Measurements from ENCODE around the gene ZNF625. TPM values are rescaled to one million over a fixed set of nuclear protein-coding genes. Genes with fewer than 3 reads are reported as not detected.

The ZNF625 gene
- polyA plus RNA-seq, 1 donor (not counting 4 experiments of a cell fraction or from before 2014, with no cell fraction given): 2.5 TPM

GRCh38 chr19:12117201-12117970 is 39.1 kb downstream of the ZNF625 start:
- H3K4me2 ChIP-seq (ENCODE audit: control insufficient read depth, extremely low read depth, insufficient read depth, low read depth, low read length): no peak overlapping the region
- no peaks in the 10 kb centered on the region for H3K9me3 ChIP-seq (ENCODE audit: control insufficient read depth, low read depth, low read length)
- H3K27me3 ChIP-seq (ENCODE audit: control insufficient read depth, extremely low read depth, insufficient read depth, low read length): no peaks in the 10 kb centered on the region
- DNase-seq (ENCODE audit: low read depth, low spot score): no peak
- H3K79me2 ChIP-seq (ENCODE audit: control insufficient read depth, insufficient read depth, low read length): no peaks in the 10 kb centered on the region
- H4K20me1 ChIP-seq (ENCODE audit: control insufficient read depth, extremely low read depth, insufficient read depth, low read length): no peaks in the 10 kb centered on the region
- no peaks in the 10 kb centered on the region for H3K36me3 ChIP-seq (ENCODE audit: control insufficient read depth in 2 of 2, extremely low read depth in 1 of 2, insufficient read depth in 2 of 2, low read length in 2 of 2)
- H3K9me1 ChIP-seq (ENCODE audit: control insufficient read depth, extremely low read depth, insufficient read depth, low read length): no peaks in the 10 kb centered on the region
- no peak for FAIRE-seq
- dilution Hi-C loops (cut with MboI; ENCODE audit: extremely low pct_ligation_motif_present, low sequenced_read_pairs): no loop called here
- no peak overlapping the region for H3K4me3 ChIP-seq (ENCODE audit: control insufficient read depth in 2 of 3, extremely low read depth in 1 of 3, insufficient read depth in 2 of 3, low read depth in 1 of 3, low read length in 3 of 3)
- H3K4me1 ChIP-seq (ENCODE audit: control insufficient read depth, extremely low read depth, insufficient read depth, low read length): no peaks in the 10 kb centered on the region
- H3K9ac ChIP-seq (ENCODE audit: control insufficient read depth, extremely low read depth, insufficient read depth, low read length): no peak overlapping the region
- no peak overlapping the region for H3K27ac ChIP-seq (ENCODE audit: control insufficient read depth, insufficient read depth, low read length)
- H2AFZ ChIP-seq (ENCODE audit: control insufficient read depth, low read length): no peak overlapping the region
- TF ChIP-seq CTCF (optimal IDR thresholded peaks at IDR 0.05 in 1 of 3, IDR thresholded peaks at IDR 0.05 in 1 of 3, conservative IDR thresholded peaks at IDR 0.05 in 1 of 3; ENCODE audit: extremely low read depth in 1 of 3, insufficient read depth in 2 of 3, low read length in 3 of 3) (no peak), EZH2 (IDR thresholded peaks at IDR 0.05; ENCODE audit: low read length) (no peak)

GRCh38 chr19:12113121-12113520 is 43.4 kb downstream of the ZNF625 start:
- dilution Hi-C loops (cut with MboI; ENCODE audit: extremely low pct_ligation_motif_present, low sequenced_read_pairs): no loop called here
- Histone ChIP-seq H3K4me2 (ENCODE audit: control insufficient read depth, extremely low read depth, insufficient read depth, low read depth, low read length) (no peak overlapping the region), H3K27me3 (ENCODE audit: control insufficient read depth, extremely low read depth, insufficient read depth, low read length) (no peaks in the 10 kb centered on the region), H3K79me2 (ENCODE audit: control insufficient read depth, insufficient read depth, low read length) (no peaks in the 10 kb centered on the region), H3K9me3 (ENCODE audit: control insufficient read depth, low read depth, low read length) (no peaks in the 10 kb centered on the region), H3K36me3 (ENCODE audit: control insufficient read depth in 2 of 2, extremely low read depth in 1 of 2, insufficient read depth in 2 of 2, low read length in 2 of 2) (no peaks in the 10 kb centered on the region), H3K9me1 (ENCODE audit: control insufficient read depth, extremely low read depth, insufficient read depth, low read length) (no peaks in the 10 kb centered on the region), H3K4me3 (ENCODE audit: control insufficient read depth in 2 of 3, extremely low read depth in 1 of 3, insufficient read depth in 2 of 3, low read depth in 1 of 3, low read length in 3 of 3) (no peak overlapping the region), H4K20me1 (ENCODE audit: control insufficient read depth, extremely low read depth, insufficient read depth, low read length) (no peaks in the 10 kb centered on the region), H3K9ac (ENCODE audit: control insufficient read depth, extremely low read depth, insufficient read depth, low read length) (no peak overlapping the region), H3K27ac (ENCODE audit: control insufficient read depth, insufficient read depth, low read length) (no peak overlapping the region), H2AFZ (ENCODE audit: control insufficient read depth, low read length) (no peak overlapping the region), H3K4me1 (ENCODE audit: control insufficient read depth, extremely low read depth, insufficient read depth, low read length) (no peaks in the 10 kb centered on the region)
- no peak for DNase-seq (ENCODE audit: low read depth, low spot score)
- FAIRE-seq: no peak
- no peak for TF ChIP-seq EZH2 (IDR thresholded peaks at IDR 0.05; ENCODE audit: low read length)
- no peak for TF ChIP-seq CTCF (optimal IDR thresholded peaks at IDR 0.05 in 1 of 3, IDR thresholded peaks at IDR 0.05 in 1 of 3, conservative IDR thresholded peaks at IDR 0.05 in 1 of 3; ENCODE audit: extremely low read depth in 1 of 3, insufficient read depth in 2 of 3, low read length in 3 of 3)
